Neural crest cell (in vitro differentiated cells): ENCODE measurements around the gene MYCN. TPM values are rescaled to one million over a fixed set of nuclear protein-coding genes. Genes with fewer than 3 reads are reported as not detected.
"Not testable (repeated sequence)": the region's sequence is repeated elsewhere in the genome, so short reads cannot be mapped to it uniquely, and the experiment has no call there.

Source experiments
- DNase-seq: peaks from one replicate; pipeline ENCODE4 v3.0.0; 2021; ENCODE audit warnings: low read depth, mixed read lengths, low spot score
- H3K27ac Mint-ChIP-seq: one replicate; pipeline ENCODE4 v1.8.0; 2021; ENCODE audit warnings: mild to moderate bottlenecking, mixed read lengths; ENCODE audit not compliant: unreplicated experiment
- H3K27me3 Mint-ChIP-seq: 2 replicates; pipeline ENCODE4 v1.8.0; 2021; ENCODE audit warnings: low read depth, mild to moderate bottlenecking, mixed read lengths
- H3K36me3 Mint-ChIP-seq: 2 replicates; pipeline ENCODE4 v1.8.0; 2021; ENCODE audit warnings: low read depth, mild to moderate bottlenecking, mixed read lengths
- H3K4me1 Mint-ChIP-seq: 2 replicates; pipeline ENCODE4 v1.8.0; 2021; ENCODE audit warnings: mixed read lengths
- H3K4me3 Mint-ChIP-seq: one replicate; pipeline ENCODE4 v1.8.0; 2021; ENCODE audit warnings: mild to moderate bottlenecking, mixed read lengths
- H3K9me3 Mint-ChIP-seq: 2 replicates; pipeline ENCODE4 v1.8.0; 2021; ENCODE audit warnings: mixed read lengths
- total RNA-seq: library from RNA; stranded (reverse); gene quantifications from 2 replicates; pipeline ENCODE4 v1.2.1, GENCODE V29; 2021
- TF ChIP-seq, protein P1 (sequence below): fragments of 200-600 bp; sonication (generic); conservative IDR thresholded peaks from 2 replicates; pipeline ENCODE4 v1.5.0; 2021; ENCODE audit warnings: antibody characterized with exemption, mild to moderate bottlenecking

MYCN gene
- total RNA-seq, 1 donor from 2014 or later, result 144 TPM

DNA sequence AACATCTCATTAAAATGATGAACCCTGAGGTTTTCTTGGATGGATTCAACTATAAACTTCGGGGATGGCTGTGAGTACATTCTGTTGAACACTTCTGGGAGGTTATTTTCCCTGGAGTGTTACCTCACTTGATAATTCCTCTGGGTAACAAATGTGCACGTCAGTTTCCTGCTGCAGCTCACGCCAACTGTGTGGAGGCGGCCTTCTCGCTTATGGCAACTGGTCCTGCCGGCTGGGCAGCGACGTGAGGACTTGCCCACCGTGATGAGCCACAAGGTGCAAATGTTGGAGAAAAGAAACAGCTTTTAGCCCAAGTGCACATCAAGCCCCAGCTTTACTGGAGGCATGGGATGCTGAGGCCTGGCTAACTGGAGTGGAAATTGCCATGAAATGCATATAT is 15.9 kb downstream of the MYCN start:
- H3K27me3 Mint-ChIP-seq, result no peaks in the 10 kb centered on the region
- no peaks in the 10 kb centered on the region for H3K36me3 Mint-ChIP-seq
- DNase-seq, result no peak
- TF ChIP-seq, protein P1, sequence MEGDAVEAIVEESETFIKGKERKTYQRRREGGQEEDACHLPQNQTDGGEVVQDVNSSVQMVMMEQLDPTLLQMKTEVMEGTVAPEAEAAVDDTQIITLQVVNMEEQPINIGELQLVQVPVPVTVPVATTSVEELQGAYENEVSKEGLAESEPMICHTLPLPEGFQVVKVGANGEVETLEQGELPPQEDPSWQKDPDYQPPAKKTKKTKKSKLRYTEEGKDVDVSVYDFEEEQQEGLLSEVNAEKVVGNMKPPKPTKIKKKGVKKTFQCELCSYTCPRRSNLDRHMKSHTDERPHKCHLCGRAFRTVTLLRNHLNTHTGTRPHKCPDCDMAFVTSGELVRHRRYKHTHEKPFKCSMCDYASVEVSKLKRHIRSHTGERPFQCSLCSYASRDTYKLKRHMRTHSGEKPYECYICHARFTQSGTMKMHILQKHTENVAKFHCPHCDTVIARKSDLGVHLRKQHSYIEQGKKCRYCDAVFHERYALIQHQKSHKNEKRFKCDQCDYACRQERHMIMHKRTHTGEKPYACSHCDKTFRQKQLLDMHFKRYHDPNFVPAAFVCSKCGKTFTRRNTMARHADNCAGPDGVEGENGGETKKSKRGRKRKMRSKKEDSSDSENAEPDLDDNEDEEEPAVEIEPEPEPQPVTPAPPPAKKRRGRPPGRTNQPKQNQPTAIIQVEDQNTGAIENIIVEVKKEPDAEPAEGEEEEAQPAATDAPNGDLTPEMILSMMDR, result no peak
- peaks cover 41% of the 10 kb centered on the region for H3K4me1 Mint-ChIP-seq
- no peak overlapping the region for H3K27ac Mint-ChIP-seq
- no peak overlapping the region for H3K4me3 Mint-ChIP-seq
- H3K9me3 Mint-ChIP-seq, result no peaks in the 10 kb centered on the region

GRCh38 chr2:15956751-15957736 is 16.7 kb downstream of the MYCN start:
- Mint-ChIP-seq H3K4me1 (peaks cover 41% of the 10 kb centered on the region), H3K4me3 (no peak overlapping the region), H3K27ac (no peak overlapping the region), H3K9me3 (no peaks in the 10 kb centered on the region), H3K27me3 (no peaks in the 10 kb centered on the region), H3K36me3 (peaks cover 3% of the 10 kb centered on the region)
- DNase-seq, result no peak
- TF ChIP-seq, protein P1, result no peak

GRCh38 chr2:15957881-15958713 is 17.7 kb downstream of the MYCN start:
- Mint-ChIP-seq H3K4me1 (peaks cover 35% of the 10 kb centered on the region), H3K27ac (no peak overlapping the region), H3K9me3 (no peaks in the 10 kb centered on the region), H3K27me3 (no peaks in the 10 kb centered on the region), H3K36me3 (peaks cover 3% of the 10 kb centered on the region), H3K4me3 (no peak overlapping the region)
- TF ChIP-seq, protein P1, result no peak
- no peak for DNase-seq

DNA sequence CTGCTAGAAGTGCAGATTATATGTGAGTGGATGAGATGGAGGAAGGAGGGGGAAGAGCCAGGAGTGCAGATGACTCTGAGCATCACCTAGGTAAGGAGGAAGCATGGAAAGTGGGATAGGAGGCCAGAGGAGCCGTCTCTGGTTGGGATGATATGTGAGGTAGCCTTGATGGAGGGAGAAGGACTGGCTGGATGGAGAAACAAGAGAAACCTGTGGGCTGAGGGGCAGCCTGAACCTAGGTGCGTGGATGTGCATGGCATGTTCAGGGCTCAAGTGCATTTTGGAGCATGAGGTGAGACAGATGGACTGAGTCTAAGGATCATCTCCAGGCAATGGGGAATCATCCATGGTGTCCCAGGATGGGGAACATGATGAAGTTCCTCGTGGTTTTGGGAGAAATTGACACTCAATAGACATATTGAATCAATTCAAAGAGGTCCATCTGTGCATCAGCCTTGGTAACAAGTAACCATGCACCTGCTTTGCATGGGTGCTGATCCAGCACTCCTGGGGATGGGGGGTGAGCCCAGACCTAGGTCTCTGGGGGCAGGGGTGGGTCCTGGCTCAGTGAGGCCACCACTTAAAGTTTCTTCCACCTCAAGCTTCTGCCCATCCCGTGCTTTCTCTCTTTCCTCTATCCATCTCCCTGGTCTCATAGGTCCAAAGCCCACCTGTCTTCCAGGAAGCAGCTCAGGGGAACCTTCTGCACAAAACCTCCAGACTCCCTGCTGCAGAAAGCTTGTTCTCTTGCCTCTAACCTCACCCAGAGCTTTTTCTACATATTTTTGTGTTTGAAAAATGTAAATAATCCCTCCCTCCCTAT is 19.2 kb downstream of the MYCN start:
- Mint-ChIP-seq H3K27ac (peak overlapping the region; percentile 65), H3K36me3 (peaks cover 3% of the 10 kb centered on the region), H3K9me3 (peaks cover 2% of the 10 kb centered on the region), H3K4me1 (peaks cover 32% of the 10 kb centered on the region), H3K4me3 (no peak overlapping the region), H3K27me3 (no peaks in the 10 kb centered on the region)
- no peak for DNase-seq
- TF ChIP-seq, protein P1, result no peak

DNA sequence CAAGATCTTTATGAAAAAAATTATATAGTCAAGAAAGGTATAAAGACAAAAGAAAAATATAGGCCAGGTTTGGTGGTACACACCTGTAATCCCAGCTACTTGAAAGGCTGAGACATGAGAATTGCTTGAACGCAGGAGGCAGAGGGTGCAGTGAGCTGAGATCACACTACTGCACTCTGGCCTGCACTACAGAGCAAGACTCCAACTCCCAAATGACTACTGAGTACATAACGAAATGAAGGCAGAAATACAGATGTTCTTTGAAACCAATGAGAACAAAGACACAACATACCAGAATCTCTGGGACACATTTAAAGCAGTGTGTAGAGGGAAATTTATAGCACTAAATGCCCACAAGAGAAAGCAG is 19.8 kb downstream of the MYCN start:
- not testable (repeated sequence) for H3K27me3 Mint-ChIP-seq, H3K4me3 Mint-ChIP-seq, H3K36me3 Mint-ChIP-seq, H3K9me3 Mint-ChIP-seq, DNase-seq
- Mint-ChIP-seq H3K27ac (peak overlapping the region; percentile 65), H3K4me1 (peaks cover 31% of the 10 kb centered on the region)

- not testable (repeated sequence) for H3K36me3 Mint-ChIP-seq, DNase-seq, H3K9me3 Mint-ChIP-seq, H3K4me3 Mint-ChIP-seq, H3K27ac Mint-ChIP-seq, H3K27me3 Mint-ChIP-seq
- peaks cover 45% of the 10 kb centered on the region for H3K4me1 Mint-ChIP-seq
Observed at GRCh38 chr2:15963109-15963976, 23.0 kb downstream of the MYCN start.
